Activated B cell treated with CpG ODN at 0.5 μM for 24 hours (primary cell): Measurements from ENCODE around the gene RHD. TPM values are rescaled to one million over a fixed set of nuclear protein-coding genes. Genes with fewer than 3 reads are reported as not detected.
"Not testable (repeated sequence)": the region's sequence is repeated elsewhere in the genome, so short reads cannot be mapped to it uniquely, and the experiment has no call there.

ENCODE experiments used
- ATAC-seq: fragments of 200-7000 bp; cut with Tn5 transposase; one replicate; pipeline ENCODE4 v1.10.0; 2021; ENCODE audit warnings: low read depth, mild to moderate bottlenecking, moderate library complexity
- CTCF ChIA-PET: fragments of 350-600 bp; sonication (Branson Sonifier 250); formaldehyde crosslinking; loops from one replicate; lab custom pipeline; 2021; ENCODE audit warnings: antibody characterized with exemption; lab: Charles Lee
- POLR2A ChIA-PET: fragments of 350-600 bp; sonication (Branson Sonifier 250); formaldehyde crosslinking; loops from one replicate; lab custom pipeline; 2021; ENCODE audit warnings: antibody characterized with exemption; lab: Charles Lee
- DNase-seq: peaks from one replicate; pipeline ENCODE4 v3.0.0; 2022
- H3K27ac Mint-ChIP-seq: one replicate; pipeline ENCODE4 v1.8.0; 2020; ENCODE audit warnings: mixed read lengths
- H3K27me3 Mint-ChIP-seq: one replicate; pipeline ENCODE4 v1.8.0; 2021; ENCODE audit warnings: mixed read lengths
- H3K36me3 Mint-ChIP-seq: one replicate; pipeline ENCODE4 v1.8.0; 2021; ENCODE audit warnings: low read depth, mixed read lengths
- H3K4me1 Mint-ChIP-seq: one replicate; pipeline ENCODE4 v1.8.0; 2021; ENCODE audit warnings: mixed read lengths
- H3K4me3 Mint-ChIP-seq: one replicate; pipeline ENCODE4 v1.8.0; 2020; ENCODE audit warnings: mild to moderate bottlenecking, mixed read lengths
- H3K9me3 Mint-ChIP-seq: one replicate; pipeline ENCODE4 v1.8.0; 2020; ENCODE audit warnings: mixed read lengths
- intact Hi-C: fragments of 100-400 bp; cut with micrococcal nuclease; formaldehyde crosslinking; loops from one replicate; pipeline ENCODE4 v1.15.1; 2024
- total RNA-seq: library from RNA; stranded (reverse); gene quantifications from 2 replicates; pipeline ENCODE4 v1.2.3, GENCODE V29; 2022

RHD gene
- total RNA-seq, 1 donor from 2014 or later: not detected

DNA sequence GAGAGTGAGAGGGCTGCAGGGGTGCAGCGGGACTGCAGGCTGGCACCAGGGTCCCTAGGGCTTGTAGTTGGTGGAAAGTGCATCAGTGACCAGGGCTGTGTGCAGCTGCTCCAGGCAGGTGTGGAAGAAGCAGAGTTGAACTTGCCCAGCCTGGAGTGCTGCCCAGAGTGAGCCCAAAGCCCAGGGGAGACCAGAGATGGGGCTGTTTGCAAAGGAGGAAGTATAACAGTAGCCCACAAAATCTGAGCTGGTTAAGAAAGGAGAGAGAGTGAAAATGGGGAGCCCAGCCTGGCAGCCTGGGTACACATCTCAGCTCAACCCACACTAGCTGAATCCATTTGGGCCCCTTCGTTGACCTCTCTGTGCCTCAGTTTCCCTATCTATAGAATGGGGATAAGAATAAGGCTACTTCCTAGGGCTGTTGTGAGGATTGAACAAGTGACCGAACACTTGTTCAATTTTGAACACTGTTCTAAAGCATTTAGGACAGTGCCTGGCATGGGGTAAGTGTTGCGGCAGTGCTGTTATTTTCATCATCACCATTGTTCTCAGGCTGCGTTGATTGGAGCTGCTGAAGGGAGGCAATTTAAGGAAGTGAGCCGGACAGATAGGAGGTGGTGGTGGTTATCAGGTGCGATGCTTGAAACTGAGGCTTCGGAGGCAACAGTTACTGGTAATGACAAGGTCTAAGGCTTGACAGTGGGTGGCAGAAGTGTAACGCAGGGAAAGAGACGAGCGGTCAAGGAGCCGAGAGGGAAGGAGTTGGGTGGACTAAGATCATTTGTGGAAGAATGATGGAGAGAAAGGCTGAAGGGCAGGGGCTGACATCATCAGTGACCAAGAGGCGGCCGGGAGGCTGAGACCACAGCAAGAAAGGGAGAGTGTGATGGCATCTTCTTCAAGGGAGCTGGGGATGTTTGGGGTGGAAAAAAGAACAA lies 22.8 kb downstream of the RHD start:
- H3K36me3 Mint-ChIP-seq, CTCF ChIA-PET, POLR2A ChIA-PET, H3K9me3 Mint-ChIP-seq, DNase-seq, H3K4me1 Mint-ChIP-seq, H3K4me3 Mint-ChIP-seq, H3K27ac Mint-ChIP-seq, intact Hi-C loops, H3K27me3 Mint-ChIP-seq: not testable (repeated sequence)
- peak; percentile 60 for ATAC-seq

DNA sequence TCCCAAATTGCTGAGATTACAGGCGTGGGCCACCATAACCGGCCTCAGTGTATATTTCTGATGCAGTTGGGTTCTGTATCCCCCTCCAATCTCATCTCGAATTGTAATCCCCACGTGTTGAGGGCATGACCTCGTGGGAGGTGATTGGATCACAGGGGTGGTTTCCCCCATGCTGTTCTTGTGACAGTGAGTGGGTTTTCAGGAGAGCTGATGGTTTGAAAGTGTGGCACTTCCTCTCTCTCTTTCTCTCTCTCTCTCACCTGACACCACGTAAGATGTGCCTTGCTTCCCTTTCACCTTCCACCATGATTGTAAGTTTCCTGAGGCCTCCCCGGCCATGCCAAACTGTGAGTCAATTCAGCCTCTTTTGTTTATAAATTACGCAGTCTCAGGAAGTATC lies 24.2 kb downstream of the RHD start:
- H3K27me3 Mint-ChIP-seq, H3K27ac Mint-ChIP-seq, ATAC-seq, CTCF ChIA-PET, intact Hi-C loops, H3K36me3 Mint-ChIP-seq, DNase-seq, H3K4me1 Mint-ChIP-seq, H3K4me3 Mint-ChIP-seq, H3K9me3 Mint-ChIP-seq, POLR2A ChIA-PET: not testable (repeated sequence)

DNA sequence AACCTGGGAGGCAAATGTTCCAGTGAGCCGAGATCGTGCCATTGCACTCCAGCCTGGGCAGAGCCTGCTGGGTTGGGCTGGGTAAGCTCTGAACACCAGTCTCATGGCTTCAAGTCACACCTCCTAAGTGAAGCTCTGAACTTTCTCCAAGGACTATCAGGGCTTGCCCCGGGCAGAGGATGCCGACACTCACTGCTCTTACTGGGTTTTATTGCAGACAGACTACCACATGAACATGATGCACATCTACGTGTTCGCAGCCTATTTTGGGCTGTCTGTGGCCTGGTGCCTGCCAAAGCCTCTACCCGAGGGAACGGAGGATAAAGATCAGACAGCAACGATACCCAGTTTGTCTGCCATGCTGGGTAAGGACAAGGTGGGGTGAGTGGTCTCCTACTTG lies 28.4 kb downstream of the RHD start:
- intact Hi-C loops, POLR2A ChIA-PET, H3K4me3 Mint-ChIP-seq, DNase-seq, H3K4me1 Mint-ChIP-seq, CTCF ChIA-PET, ATAC-seq, H3K27me3 Mint-ChIP-seq, H3K9me3 Mint-ChIP-seq, H3K27ac Mint-ChIP-seq: not testable (repeated sequence)
- peaks cover 18% of the 10 kb centered on the region for H3K36me3 Mint-ChIP-seq

DNA sequence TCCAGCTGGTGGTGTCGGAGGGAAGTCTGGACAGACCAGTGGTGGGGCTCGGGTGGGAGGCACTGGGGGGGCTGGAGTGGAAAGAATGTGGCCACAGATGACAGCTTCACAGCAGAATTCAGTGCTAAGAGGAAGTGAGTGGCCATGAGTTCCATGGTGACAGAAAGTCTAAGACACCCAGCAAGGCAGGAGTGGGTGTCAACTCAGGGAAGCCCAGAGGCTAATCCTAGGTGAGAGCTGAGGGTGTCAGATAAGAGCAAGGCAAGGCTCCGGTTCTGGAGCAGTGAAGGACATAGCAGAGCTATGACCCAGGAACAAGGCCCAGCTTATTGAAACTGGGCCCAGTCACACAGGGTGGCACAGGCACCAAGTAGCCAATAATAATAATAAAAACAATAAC lies 30.0 kb downstream of the RHD start:
- CTCF ChIA-PET, DNase-seq, H3K27ac Mint-ChIP-seq, H3K27me3 Mint-ChIP-seq, POLR2A ChIA-PET, H3K9me3 Mint-ChIP-seq, ATAC-seq, intact Hi-C loops, H3K4me1 Mint-ChIP-seq, H3K4me3 Mint-ChIP-seq: not testable (repeated sequence)
- H3K36me3 Mint-ChIP-seq: peaks cover 28% of the 10 kb centered on the region

DNA sequence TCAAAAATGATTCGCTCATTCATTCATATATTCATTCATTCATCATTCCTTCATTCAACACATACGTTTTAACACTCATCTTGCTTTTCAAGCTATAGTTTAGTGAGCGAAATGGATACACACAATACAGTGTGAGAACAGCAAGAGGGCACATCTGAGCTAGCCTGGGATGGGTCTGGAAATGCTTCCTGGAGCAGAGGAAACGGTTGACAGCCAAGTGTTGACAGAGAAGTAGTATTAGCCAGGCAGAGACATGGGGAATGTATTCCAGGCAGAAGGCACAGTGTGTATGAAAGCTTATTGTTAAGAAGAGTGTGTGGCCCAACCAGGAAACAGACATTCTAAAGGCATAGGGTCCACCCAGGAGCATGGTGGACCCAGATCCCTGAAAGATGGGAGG lies 32.6 kb downstream of the RHD start:
- H3K4me1 Mint-ChIP-seq, H3K9me3 Mint-ChIP-seq, DNase-seq, CTCF ChIA-PET, intact Hi-C loops, ATAC-seq, POLR2A ChIA-PET, H3K4me3 Mint-ChIP-seq, H3K27ac Mint-ChIP-seq, H3K27me3 Mint-ChIP-seq: not testable (repeated sequence)
- peaks cover 34% of the 10 kb centered on the region for H3K36me3 Mint-ChIP-seq

DNA sequence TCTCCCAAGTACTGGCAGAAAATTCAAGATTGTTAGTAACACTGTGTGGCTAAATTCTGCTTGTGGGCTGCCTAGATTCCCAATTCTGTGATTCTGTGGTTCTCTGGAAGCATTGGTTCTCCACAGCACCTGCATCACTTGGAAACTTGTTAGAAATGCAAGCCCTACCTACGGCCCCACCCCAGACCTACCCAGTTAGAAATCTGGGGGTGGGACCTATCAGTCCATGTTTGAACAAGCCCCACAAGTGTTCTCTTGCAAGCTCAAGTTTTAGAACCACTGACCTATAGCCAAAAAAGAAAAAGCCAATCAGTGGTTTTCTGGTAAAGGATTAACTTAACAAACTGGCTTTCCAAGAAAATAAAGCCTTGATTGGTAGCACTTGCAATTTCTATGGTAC lies 35.9 kb downstream of the RHD start:
- CTCF ChIA-PET, H3K4me3 Mint-ChIP-seq, POLR2A ChIA-PET, ATAC-seq, DNase-seq, H3K27ac Mint-ChIP-seq, intact Hi-C loops, H3K4me1 Mint-ChIP-seq, H3K9me3 Mint-ChIP-seq, H3K27me3 Mint-ChIP-seq: not testable (repeated sequence)
- peaks cover 34% of the 10 kb centered on the region for H3K36me3 Mint-ChIP-seq

DNA sequence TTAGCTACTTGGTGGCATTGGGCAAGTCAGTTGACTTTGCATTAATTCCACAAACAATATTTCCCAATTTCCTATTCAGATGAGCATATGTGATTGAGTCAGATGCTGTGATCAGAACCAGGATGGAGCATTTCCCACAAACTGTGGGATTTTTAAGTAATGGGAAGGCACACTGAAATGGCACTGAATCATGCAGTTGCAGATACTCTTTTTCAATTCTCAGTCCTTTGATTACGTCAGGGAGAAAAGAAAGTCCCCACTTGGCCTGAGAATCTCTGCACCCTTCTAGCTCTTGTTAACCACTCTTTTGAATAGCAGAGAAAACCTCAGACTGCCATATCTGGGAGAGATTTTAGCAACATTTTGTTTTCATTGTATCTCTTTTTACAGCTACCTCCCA lies 36.8 kb downstream of the RHD start:
- peaks cover 36% of the 10 kb centered on the region for H3K36me3 Mint-ChIP-seq
- intact Hi-C loops, CTCF ChIA-PET, DNase-seq, ATAC-seq, H3K9me3 Mint-ChIP-seq, H3K4me1 Mint-ChIP-seq, H3K27ac Mint-ChIP-seq, H3K27me3 Mint-ChIP-seq, POLR2A ChIA-PET, H3K4me3 Mint-ChIP-seq: not testable (repeated sequence)

DNA sequence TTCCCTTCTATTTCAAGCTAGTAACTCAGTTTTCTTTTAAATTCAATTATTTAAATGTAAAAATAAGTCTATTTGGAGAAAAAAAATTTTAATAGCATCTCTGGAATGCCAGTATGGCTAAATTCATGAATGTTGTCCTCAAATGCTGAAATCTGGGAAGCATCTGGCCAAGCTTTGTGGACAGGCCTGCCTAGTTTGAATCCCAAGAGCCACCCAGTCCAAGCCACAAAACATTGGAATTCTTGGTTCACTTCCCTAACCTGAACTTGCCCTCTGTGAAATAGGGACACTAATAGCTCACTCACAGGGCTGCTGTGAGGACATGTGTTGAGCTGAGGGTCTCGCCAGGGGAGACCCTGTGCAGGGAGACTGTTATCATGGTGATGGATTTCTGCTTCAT lies 37.2 kb downstream of the RHD start:
- H3K36me3 Mint-ChIP-seq: peaks cover 40% of the 10 kb centered on the region
- H3K27ac Mint-ChIP-seq, ATAC-seq, H3K27me3 Mint-ChIP-seq, H3K9me3 Mint-ChIP-seq, H3K4me3 Mint-ChIP-seq, CTCF ChIA-PET, intact Hi-C loops, H3K4me1 Mint-ChIP-seq, POLR2A ChIA-PET, DNase-seq: not testable (repeated sequence)

DNA sequence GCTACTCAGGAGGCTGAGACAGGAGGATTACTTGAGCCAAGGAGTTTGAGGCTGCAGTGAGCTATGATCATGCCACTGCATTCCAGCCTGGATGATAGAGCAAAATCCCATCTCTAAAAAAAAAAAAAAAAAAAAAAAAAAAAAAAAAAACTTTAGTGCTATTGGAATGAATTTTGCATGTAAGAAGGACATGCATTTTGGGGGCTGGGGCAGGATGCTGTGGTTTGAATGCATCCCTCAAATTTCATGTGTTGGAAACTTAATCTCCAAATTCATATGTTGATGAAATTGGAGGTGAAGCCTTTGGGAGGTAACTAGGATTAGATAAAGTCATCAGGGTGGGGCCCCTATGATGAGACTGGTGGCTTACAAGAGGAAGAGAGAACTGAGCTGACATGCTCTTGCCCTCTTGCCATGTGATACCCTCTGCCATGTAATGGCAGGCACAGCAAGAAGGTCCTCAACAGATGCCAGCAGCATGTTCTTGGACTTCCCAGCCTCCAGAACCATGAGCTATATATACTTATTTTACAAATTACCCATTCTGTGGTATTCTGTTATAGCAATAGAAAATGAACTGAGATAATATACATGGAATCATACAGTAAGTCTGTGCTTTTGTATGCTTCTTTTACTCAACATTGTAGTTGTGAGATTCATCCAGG lies 40.6 kb downstream of the RHD start:
- intact Hi-C loops, H3K4me1 Mint-ChIP-seq, H3K27ac Mint-ChIP-seq, H3K9me3 Mint-ChIP-seq, CTCF ChIA-PET, H3K4me3 Mint-ChIP-seq, H3K27me3 Mint-ChIP-seq, DNase-seq, POLR2A ChIA-PET, ATAC-seq: not testable (repeated sequence)
- peaks cover 33% of the 10 kb centered on the region for H3K36me3 Mint-ChIP-seq

DNA sequence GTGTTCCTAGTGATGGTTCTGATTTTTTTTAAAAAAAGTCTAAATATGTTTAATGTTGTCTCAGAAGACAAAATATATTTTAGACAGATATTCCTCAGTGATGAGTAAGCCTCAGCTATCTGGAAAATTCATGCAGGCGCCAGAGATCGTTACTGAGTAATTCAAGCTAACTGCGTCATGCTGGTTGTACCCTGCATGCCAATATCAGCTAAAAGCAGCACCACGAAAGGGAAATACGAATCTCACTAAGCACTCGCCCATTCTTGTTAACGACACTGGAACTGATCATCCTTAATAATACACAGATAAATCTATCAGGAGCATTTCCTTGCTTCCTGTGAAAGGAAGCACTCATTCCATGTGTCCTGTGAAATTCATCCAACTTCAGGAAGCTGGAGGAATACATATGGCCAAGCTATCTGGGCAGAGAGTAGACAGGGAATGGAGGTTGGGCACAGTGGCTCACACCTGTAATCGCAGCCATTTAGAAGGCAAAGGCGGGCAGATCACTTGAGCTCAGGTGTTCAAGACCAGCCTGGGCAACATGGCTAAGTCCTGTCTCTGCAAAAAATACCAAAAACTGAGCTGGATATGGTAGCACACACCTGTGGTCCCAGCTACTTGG lies 48.1 kb downstream of the RHD start:
- DNase-seq, CTCF ChIA-PET, intact Hi-C loops, H3K27ac Mint-ChIP-seq, H3K27me3 Mint-ChIP-seq, POLR2A ChIA-PET, ATAC-seq, H3K4me3 Mint-ChIP-seq, H3K4me1 Mint-ChIP-seq, H3K9me3 Mint-ChIP-seq: not testable (repeated sequence)
- H3K36me3 Mint-ChIP-seq: peaks cover 15% of the 10 kb centered on the region

DNA sequence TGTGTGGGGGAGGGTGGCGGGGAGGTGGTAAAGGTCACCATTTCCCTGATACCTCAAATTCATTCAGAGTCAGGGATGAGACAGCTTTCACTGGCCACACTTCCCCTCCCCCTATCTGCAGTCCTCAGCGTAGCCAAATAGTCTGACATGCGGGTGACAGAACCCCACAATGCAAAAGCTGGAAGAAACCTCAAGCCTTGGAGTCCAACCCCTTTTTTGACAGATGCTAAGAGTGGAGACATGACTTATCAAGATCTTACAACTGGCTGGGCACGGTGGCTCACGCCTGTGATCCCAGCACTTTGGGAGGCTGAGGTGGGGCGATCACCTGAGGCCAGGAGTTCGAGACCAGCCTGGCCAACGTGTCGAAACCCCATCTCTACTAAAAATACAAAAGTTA lies 49.8 kb downstream of the RHD start:
- H3K27ac Mint-ChIP-seq, intact Hi-C loops, DNase-seq, H3K9me3 Mint-ChIP-seq, H3K4me1 Mint-ChIP-seq, H3K4me3 Mint-ChIP-seq, CTCF ChIA-PET, H3K27me3 Mint-ChIP-seq, ATAC-seq, POLR2A ChIA-PET: not testable (repeated sequence)
- peaks cover 11% of the 10 kb centered on the region for H3K36me3 Mint-ChIP-seq

DNA sequence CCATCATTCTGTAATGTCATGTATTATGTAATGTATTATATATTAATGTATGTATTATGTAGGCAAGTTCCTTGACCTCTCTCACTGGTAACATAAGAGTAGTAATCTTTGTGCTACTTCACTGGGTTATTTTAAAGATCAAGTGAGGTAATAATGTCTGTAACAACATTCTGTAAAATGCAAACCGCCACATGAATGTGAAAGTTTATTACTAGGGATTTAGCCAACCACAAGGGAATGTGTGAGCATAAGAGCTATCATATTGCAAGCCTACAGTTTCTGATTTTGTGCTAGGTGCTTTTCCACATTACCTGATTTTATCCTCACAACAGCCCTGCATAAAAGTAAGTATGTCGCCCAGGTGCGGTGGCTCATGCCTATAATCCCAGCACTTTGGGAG lies 52.1 kb downstream of the RHD start:
- H3K9me3 Mint-ChIP-seq, CTCF ChIA-PET, intact Hi-C loops, H3K4me3 Mint-ChIP-seq, H3K36me3 Mint-ChIP-seq, H3K27me3 Mint-ChIP-seq, ATAC-seq, POLR2A ChIA-PET, H3K27ac Mint-ChIP-seq, H3K4me1 Mint-ChIP-seq, DNase-seq: not testable (repeated sequence)
